T-helper 1 cell treated with Interleukin-12 subunit alpha and Interleukin-12 subunit beta and Interleukin-4 antibody, amounts not matched to agents 30 μg/mL and 1 μg/mL, for 36 hours (primary cell): ENCODE data around the gene RBM4B.
A peak's percentile ranks its signal among the peaks of the same experiment; 100 is the strongest.

ENCODE experiments used
- H3K27ac Mint-ChIP-seq: one replicate; pipeline ENCODE4 v1.8.0; 2021; ENCODE audit warnings: mild to moderate bottlenecking, mixed read lengths
- H3K27me3 Mint-ChIP-seq: one replicate; pipeline ENCODE4 v1.8.0; 2021; ENCODE audit warnings: low read depth, mixed read lengths
- H3K36me3 Mint-ChIP-seq: one replicate; pipeline ENCODE4 v1.8.0; 2021; ENCODE audit warnings: low read depth, mixed read lengths
- H3K4me1 Mint-ChIP-seq: one replicate; pipeline ENCODE4 v1.8.0; 2021; ENCODE audit warnings: low read depth, mixed read lengths
- H3K4me3 Mint-ChIP-seq: one replicate; pipeline ENCODE4 v1.8.0; 2021; ENCODE audit warnings: mild to moderate bottlenecking, moderate library complexity, mixed read lengths
- H3K9me3 Mint-ChIP-seq: one replicate; pipeline ENCODE4 v1.8.0; 2021; ENCODE audit warnings: mixed read lengths

Gene RBM4B

DNA sequence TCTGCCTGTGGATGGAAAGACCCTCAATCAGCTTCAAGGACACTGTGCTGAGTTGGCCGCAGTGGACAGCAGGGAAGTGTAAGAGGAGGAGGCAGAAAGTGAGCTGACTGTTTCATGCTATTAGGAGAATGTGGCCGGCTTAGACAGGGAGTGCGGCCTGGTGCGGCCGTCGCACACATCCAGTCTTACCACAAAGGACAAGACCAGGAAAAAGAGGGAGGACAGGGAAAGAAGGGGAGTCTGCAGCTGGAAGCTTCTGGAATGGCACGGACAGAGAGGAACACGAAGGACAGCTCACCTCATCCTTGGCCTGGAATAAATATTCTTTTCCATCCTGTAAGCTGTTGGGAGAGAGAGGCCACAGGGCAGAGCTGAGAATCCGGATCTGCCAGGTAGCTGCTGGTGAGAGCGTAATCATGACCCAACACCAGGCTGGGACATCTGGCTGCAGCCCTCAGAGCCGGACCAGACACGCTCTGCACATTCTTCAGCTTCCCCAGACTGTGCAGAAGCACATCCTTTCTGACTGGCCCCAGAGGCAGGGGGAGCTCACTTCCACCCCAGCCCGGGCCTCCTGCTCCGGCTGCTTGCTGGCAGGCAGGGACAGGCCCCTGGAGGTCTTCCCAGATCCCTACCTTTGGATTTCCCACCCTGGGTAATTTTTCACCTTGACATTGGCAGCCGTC is 8.6 kb upstream of the RBM4B start:
- Mint-ChIP-seq H3K27ac (no peak overlapping the region), H3K4me3 (no peak overlapping the region), H3K36me3 (no peaks in the 10 kb centered on the region), H3K27me3 (no peaks in the 10 kb centered on the region), H3K4me1 (no peaks in the 10 kb centered on the region), H3K9me3 (no peaks in the 10 kb centered on the region)

DNA sequence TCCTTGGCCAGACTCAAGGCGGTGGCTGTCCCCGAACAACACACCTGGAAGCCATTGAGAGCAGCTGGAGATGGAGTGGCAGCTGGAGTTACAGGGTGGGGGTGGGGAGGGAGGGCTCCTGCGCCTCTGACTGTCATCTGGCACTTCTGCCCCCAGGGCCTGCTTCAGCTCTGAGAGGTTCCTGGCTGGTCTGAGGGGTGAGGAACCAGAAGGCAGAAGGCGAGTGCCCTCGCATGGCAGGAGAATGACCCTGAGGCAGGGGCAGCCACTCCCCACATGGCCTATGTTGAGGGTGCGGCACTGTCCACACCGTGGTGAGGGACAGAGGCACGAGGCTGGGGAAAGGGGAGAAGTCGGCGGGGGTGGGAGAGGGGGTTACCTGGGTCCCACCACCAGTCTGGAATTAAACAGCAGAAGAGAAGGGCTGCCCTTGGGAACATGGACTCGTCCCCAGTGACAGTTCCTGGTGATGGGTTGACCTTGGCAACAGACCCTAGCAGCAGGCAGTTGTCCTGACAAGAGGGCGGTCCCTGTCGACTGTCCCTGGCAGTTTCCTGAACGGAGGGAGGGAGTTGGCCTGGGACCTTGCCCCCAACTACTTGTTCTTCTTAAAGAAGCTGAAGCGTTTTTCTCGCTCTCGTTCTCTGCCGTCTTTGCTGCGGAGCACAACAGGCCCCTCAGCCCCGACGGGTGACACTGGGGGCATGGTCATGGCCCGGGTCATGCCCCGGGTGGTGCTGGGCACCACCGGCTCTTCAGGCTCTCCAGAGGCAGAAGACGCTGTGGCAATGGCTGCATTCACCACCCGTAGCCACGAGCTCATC is 7.8 kb upstream of the RBM4B start:
- Mint-ChIP-seq H3K4me1 (no peaks in the 10 kb centered on the region), H3K27me3 (no peaks in the 10 kb centered on the region), H3K36me3 (no peaks in the 10 kb centered on the region), H3K27ac (no peak overlapping the region), H3K9me3 (no peaks in the 10 kb centered on the region), H3K4me3 (no peak overlapping the region)

DNA sequence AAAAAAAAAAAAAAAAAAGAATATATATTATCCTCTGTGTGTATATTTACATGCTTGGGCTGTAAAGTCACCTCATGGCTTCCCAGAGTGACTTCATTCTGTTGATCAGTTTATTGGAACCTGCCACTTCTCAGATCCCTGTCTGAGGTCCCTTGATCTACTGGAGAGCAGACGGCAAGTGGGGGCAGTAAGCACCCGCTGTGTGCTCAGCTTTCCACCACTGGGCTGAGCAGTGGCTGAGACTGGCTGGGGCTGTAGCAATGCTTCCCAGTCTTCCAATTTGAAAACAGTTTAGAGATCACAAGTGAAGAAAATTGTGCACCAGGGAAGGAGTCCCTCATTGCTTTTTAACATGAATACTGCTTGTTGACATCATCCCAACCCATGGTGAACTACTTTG is 6.9 kb upstream of the RBM4B start:
- no peak overlapping the region for H3K4me3 Mint-ChIP-seq
- no peaks in the 10 kb centered on the region for H3K9me3 Mint-ChIP-seq
- no peaks in the 10 kb centered on the region for H3K36me3 Mint-ChIP-seq
- no peak overlapping the region for H3K27ac Mint-ChIP-seq
- no peaks in the 10 kb centered on the region for H3K4me1 Mint-ChIP-seq
- no peaks in the 10 kb centered on the region for H3K27me3 Mint-ChIP-seq

GRCh38 chr11:66683877-66684276 is 6.2 kb upstream of the RBM4B start:
- no peaks in the 10 kb centered on the region for H3K36me3 Mint-ChIP-seq
- H3K27ac Mint-ChIP-seq = no peak overlapping the region
- H3K27me3 Mint-ChIP-seq = no peaks in the 10 kb centered on the region
- H3K4me3 Mint-ChIP-seq = no peak overlapping the region
- H3K4me1 Mint-ChIP-seq = no peaks in the 10 kb centered on the region
- H3K9me3 Mint-ChIP-seq = no peaks in the 10 kb centered on the region

DNA sequence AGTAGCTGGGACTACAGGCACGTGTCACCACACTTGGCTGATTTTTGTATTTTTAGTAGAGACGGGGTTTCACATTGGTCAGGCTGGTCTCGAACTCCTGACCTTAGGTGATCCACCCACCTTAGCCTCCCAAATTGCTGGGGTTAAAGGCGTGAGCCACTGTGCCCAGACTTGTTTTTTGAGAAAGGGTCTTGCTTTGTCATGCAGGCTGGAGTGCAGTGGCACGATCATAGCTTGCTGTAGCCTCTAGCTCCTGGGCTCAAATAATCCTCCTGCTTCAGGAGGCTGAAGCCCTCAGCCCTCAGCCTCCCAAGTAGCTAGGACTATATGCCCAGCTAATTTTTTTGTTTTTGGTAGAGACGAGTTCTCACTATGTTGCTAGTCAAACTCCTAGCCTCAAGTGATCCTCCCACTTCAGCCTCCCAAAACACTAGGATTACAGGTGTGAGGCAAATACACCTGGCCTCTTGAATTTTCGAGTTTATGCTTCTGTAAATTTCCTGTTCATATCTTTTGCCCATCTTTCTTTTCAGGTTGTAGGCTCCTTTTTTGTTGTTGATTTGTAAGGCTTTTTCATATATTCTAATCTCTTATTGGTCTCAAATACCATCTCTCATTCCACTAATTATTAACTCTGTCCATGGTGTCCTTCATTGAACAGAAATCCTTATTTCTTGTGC is 3.4 kb upstream of the RBM4B start:
- Mint-ChIP-seq H3K4me3 (no peak overlapping the region), H3K36me3 (peaks cover 8% of the 10 kb centered on the region), H3K4me1 (peaks cover 16% of the 10 kb centered on the region), H3K27me3 (no peaks in the 10 kb centered on the region), H3K9me3 (no peaks in the 10 kb centered on the region), H3K27ac (no peak overlapping the region)

GRCh38 chr11:66676931-66677598 is 622 bp downstream of the RBM4B start:
- Mint-ChIP-seq H3K9me3 (no peaks in the 10 kb centered on the region), H3K27me3 (no peaks in the 10 kb centered on the region), H3K36me3 (peaks cover 16% of the 10 kb centered on the region), H3K4me1 (peaks cover 33% of the 10 kb centered on the region), H3K4me3 (peak overlapping the region; percentile 98), H3K27ac (peak overlapping the region; percentile 99)

GRCh38 chr11:66676282-66676919 is 1.3 kb downstream of the RBM4B start:
- Mint-ChIP-seq H3K4me1 (peaks cover 33% of the 10 kb centered on the region), H3K4me3 (peak overlapping the region; percentile 98), H3K27me3 (no peaks in the 10 kb centered on the region), H3K36me3 (peaks cover 16% of the 10 kb centered on the region), H3K27ac (peak overlapping the region; percentile 99), H3K9me3 (no peaks in the 10 kb centered on the region)

- H3K27ac Mint-ChIP-seq = no peak overlapping the region
- H3K36me3 Mint-ChIP-seq = peaks cover 16% of the 10 kb centered on the region
- H3K4me1 Mint-ChIP-seq = peaks cover 33% of the 10 kb centered on the region
- H3K4me3 Mint-ChIP-seq = no peak overlapping the region
- no peaks in the 10 kb centered on the region for H3K27me3 Mint-ChIP-seq
- no peaks in the 10 kb centered on the region for H3K9me3 Mint-ChIP-seq
Measured at GRCh38 chr11:66674964-66675602, 2.6 kb downstream of the RBM4B start.

DNA sequence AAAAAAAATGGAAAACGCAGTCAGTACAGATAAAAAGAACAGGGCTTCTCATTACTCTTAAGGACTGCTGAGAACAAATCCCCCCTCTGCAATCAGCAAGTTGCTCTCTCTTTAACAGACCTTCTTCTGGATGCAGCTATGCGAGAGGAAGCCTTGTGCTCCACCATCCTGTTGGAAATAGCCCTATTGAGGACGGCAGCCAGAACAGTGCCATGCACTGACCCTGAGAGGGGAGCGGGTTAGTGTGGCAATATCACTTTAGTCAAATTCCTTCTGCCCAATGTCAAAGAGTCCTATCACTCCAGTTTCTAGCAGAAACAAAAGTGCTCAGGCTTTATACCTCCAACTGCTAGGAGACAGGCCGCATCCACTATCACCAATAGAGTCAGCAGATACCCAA is 6.9 kb downstream of the RBM4B start:
- H3K9me3 Mint-ChIP-seq = no peaks in the 10 kb centered on the region
- H3K4me3 Mint-ChIP-seq = no peak overlapping the region
- H3K36me3 Mint-ChIP-seq = peaks cover 20% of the 10 kb centered on the region
- H3K27me3 Mint-ChIP-seq = no peaks in the 10 kb centered on the region
- H3K27ac Mint-ChIP-seq = no peak overlapping the region
- peaks cover 16% of the 10 kb centered on the region for H3K4me1 Mint-ChIP-seq

DNA sequence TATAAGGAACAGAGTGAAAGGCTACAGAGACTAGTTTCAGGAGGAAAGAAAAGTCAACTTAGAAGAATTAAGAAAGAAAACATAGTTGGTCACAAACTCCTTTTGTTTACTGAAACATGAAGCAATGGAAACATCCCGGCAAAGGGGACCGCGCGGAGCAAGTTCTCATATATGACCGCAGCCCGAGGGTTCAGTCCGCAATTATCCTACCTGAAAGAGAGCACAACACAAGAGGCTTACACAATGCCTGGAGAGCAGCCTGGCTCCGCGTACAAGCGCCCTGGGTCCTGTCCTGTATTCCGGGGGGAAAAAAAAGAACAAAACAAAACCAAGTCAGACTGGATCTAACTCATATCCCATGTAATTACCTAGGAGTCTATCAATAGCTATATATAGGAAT is 12.3 kb downstream of the RBM4B start:
- Mint-ChIP-seq H3K4me3 (no peak overlapping the region), H3K9me3 (no peaks in the 10 kb centered on the region), H3K27ac (no peak overlapping the region), H3K4me1 (peaks cover 2% of the 10 kb centered on the region), H3K36me3 (peaks cover 27% of the 10 kb centered on the region), H3K27me3 (no peaks in the 10 kb centered on the region)

DNA sequence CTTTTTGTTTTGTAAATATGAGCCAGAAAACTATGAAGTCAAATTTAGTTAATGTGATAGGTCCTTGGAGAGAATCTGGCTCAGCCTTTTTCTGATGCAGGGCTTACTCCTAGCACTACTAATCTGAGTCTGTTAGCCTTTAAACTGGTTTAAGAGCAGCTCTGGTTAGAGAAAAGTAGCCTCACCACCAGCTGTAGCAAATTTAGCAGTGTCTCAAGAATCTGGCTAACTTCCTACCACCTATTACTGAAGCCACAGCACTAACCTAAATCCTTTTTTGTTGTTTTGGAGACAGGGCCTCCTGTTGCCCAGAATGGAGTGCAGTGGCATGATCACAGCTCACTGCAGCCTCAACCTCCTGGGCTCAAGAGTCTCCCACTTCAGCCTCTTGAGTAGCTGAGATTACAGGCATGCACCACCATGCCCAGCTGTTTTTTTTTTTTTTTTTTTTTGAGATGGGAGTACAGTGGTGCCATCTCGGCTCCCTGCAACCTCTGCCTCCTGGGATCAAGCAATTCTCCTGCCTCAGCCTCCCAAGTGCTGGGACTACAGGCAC is 13.9 kb downstream of the RBM4B start:
- no peaks in the 10 kb centered on the region for H3K27me3 Mint-ChIP-seq
- H3K9me3 Mint-ChIP-seq = no peaks in the 10 kb centered on the region
- H3K4me3 Mint-ChIP-seq = no peak overlapping the region
- H3K4me1 Mint-ChIP-seq = peaks cover 5% of the 10 kb centered on the region
- H3K27ac Mint-ChIP-seq = no peak overlapping the region
- peaks cover 26% of the 10 kb centered on the region for H3K36me3 Mint-ChIP-seq

DNA sequence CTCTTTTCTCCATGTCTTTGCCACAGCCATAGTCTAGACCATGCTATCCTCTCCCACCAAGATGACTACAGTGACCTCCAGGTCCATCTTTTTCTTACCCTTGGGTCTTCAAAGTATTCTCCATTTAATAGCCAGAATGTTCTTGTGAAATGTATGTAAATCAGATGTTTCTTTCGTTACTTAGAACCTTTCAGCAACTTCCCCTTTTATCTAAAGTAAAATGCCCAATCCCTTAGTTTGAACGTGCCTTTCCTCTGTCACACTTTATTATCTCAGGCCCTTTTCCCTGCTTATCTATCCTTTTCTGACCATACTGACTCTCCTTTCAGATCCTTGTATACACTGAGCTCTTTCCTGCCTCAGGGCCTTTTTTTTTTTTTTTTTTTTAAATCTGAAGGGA is 17.9 kb downstream of the RBM4B start:
- Mint-ChIP-seq H3K4me1 (peaks cover 3% of the 10 kb centered on the region), H3K4me3 (no peak overlapping the region), H3K9me3 (no peaks in the 10 kb centered on the region), H3K36me3 (peaks cover 17% of the 10 kb centered on the region), H3K27ac (no peak overlapping the region), H3K27me3 (no peaks in the 10 kb centered on the region)

GRCh38 chr11:66653123-66653522 is 24.6 kb downstream of the RBM4B start:
- no peak overlapping the region for H3K27ac Mint-ChIP-seq
- no peaks in the 10 kb centered on the region for H3K27me3 Mint-ChIP-seq
- no peaks in the 10 kb centered on the region for H3K9me3 Mint-ChIP-seq
- H3K36me3 Mint-ChIP-seq = peaks cover 24% of the 10 kb centered on the region
- H3K4me3 Mint-ChIP-seq = no peak overlapping the region
- peaks cover 14% of the 10 kb centered on the region for H3K4me1 Mint-ChIP-seq
